ENCODE results near the gene BCORL1. TPM values are rescaled to one million over a fixed set of nuclear protein-coding genes. Genes with fewer than 3 reads are reported as not detected.
A peak's percentile ranks its signal among the peaks of the same experiment; 100 is the strongest.

Gene BCORL1
- total RNA-seq, 2 donors from 2014 or later: 8.5 to 22.3 TPM

DNA sequence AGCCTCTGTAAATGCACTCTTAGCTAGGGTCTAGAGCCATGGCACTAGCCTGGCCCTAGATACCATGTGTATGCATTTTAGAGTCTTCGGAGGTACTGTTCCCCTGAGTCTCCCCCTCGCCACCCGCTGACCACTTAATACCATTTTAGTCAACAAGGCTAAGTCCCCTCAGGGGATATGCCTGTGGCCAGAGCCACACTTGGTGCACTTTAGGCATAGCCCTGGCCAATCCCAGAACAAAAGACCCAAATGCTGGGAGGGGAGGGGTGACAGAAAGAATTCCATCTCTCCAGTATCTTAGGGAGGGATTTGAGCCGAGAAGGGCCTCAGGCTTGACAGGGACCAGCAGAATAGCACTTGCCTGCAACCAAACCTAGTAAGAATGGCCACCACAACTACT, 28.6 kb upstream of the BCORL1 start:
- no peak for TF ChIP-seq CTCF (IDR thresholded peaks at IDR 0.05)
- Histone ChIP-seq H3K36me3 (no peaks in the 10 kb centered on the region), H3K4me3 (no peak overlapping the region), H3K27me3 (replicated peaks; ENCODE audit: insufficient read depth) (no peaks in the 10 kb centered on the region), H3K4me1 (ENCODE audit: control insufficient read depth in 1 of 2, low read depth in 2 of 2) (no peaks in the 10 kb centered on the region), H3K9me3 (no peaks in the 10 kb centered on the region), H3K27ac (no peak overlapping the region)
- ATAC-seq (ENCODE audit: insufficient number of reproducible peaks, low FRiP score, low read depth) (no peak), DNase-seq (ENCODE audit: low spot score) (no peak)

- H3K4me1 ChIP-seq (ENCODE audit: control insufficient read depth in 1 of 2, low read depth in 2 of 2): no peaks in the 10 kb centered on the region
- DNase-seq (ENCODE audit: low spot score) (no peak), ATAC-seq (ENCODE audit: insufficient number of reproducible peaks, low FRiP score, low read depth) (no peak)
- no peaks in the 10 kb centered on the region for H3K36me3 ChIP-seq
- no peaks in the 10 kb centered on the region for H3K27me3 ChIP-seq (replicated peaks; ENCODE audit: insufficient read depth)
- no peak overlapping the region for H3K4me3 ChIP-seq
- H3K27ac ChIP-seq: no peak overlapping the region
- no peaks in the 10 kb centered on the region for H3K9me3 ChIP-seq
- no peak for TF ChIP-seq CTCF (IDR thresholded peaks at IDR 0.05)
These were observed 27.6 kb upstream of the BCORL1 start for GRCh38 chrX:129954804-129955203.

GRCh38 chrX:129955682-129956081, 26.8 kb upstream of the BCORL1 start:
- DNase-seq (ENCODE audit: low spot score) (no peak), ATAC-seq (ENCODE audit: insufficient number of reproducible peaks, low FRiP score, low read depth) (no peak)
- no peak for TF ChIP-seq CTCF (IDR thresholded peaks at IDR 0.05)
- H3K4me3 ChIP-seq: no peak overlapping the region
- H3K4me1 ChIP-seq (ENCODE audit: control insufficient read depth in 1 of 2, low read depth in 2 of 2): no peaks in the 10 kb centered on the region
- no peaks in the 10 kb centered on the region for H3K27me3 ChIP-seq (replicated peaks; ENCODE audit: insufficient read depth)
- no peaks in the 10 kb centered on the region for H3K36me3 ChIP-seq
- H3K27ac ChIP-seq: no peak overlapping the region
- H3K9me3 ChIP-seq: no peaks in the 10 kb centered on the region

- Histone ChIP-seq H3K36me3 (no peaks in the 10 kb centered on the region), H3K4me1 (ENCODE audit: control insufficient read depth in 1 of 2, low read depth in 2 of 2) (no peaks in the 10 kb centered on the region), H3K27me3 (replicated peaks; ENCODE audit: insufficient read depth) (no peaks in the 10 kb centered on the region), H3K9me3 (no peaks in the 10 kb centered on the region), H3K4me3 (no peak overlapping the region), H3K27ac (no peak overlapping the region)
- ATAC-seq (ENCODE audit: insufficient number of reproducible peaks, low FRiP score, low read depth): no peak
- DNase-seq (ENCODE audit: low spot score): no peak
- TF ChIP-seq CTCF (IDR thresholded peaks at IDR 0.05): no peak
These were observed 26.3 kb upstream of the BCORL1 start for GRCh38 chrX:129956145-129956544.

- ATAC-seq (ENCODE audit: insufficient number of reproducible peaks, low FRiP score, low read depth) (no peak), DNase-seq (ENCODE audit: low spot score) (no peak)
- Histone ChIP-seq H3K9me3 (no peaks in the 10 kb centered on the region), H3K36me3 (no peaks in the 10 kb centered on the region), H3K4me3 (peak overlapping the region; percentile 69), H3K4me1 (ENCODE audit: control insufficient read depth in 1 of 2, low read depth in 2 of 2) (no peaks in the 10 kb centered on the region), H3K27ac (no peak overlapping the region), H3K27me3 (replicated peaks; ENCODE audit: insufficient read depth) (no peaks in the 10 kb centered on the region)
- TF ChIP-seq CTCF (IDR thresholded peaks at IDR 0.05): no peak
These were observed 25.7 kb upstream of the BCORL1 start for GRCh38 chrX:129956765-129957164.
